ENCODE measurements around the gene SYCP1. TPM values are rescaled to one million over a fixed set of nuclear protein-coding genes. Genes with fewer than 3 reads are reported as not detected.

Gene SYCP1
- total RNA-seq, 1 experiment from 2014 or later: not detected

DNA sequence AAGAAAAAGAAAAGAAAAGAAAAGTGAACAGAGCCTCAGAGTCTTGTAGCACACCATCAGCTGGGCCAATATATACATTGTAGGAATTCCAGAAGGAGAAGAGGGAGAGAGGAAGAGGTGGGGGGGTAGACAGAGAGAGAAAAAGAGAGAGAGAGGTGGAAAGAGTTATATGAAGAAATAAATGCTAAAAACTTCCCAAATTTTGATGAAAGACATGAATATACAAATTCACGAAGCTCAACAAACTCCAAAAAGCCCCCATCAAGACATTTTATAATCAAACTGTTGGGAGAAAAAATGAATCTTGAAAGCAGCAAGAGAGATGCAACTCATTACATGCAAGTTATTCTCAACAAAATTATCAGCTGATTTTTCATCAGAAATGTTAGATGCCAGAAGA is 133.4 kb downstream of the SYCP1 start:
- Histone ChIP-seq H3K14ac (ENCODE audit: insufficient read depth, low read length) (no peak overlapping the region), H2AK5ac (ENCODE audit: insufficient read length, low read length) (no peak overlapping the region), H3K56ac (ENCODE audit: insufficient read length, low read depth, low read length) (no peak overlapping the region), H4K20me1 (ENCODE audit: control insufficient read depth, insufficient read depth, insufficient read length) (no peaks in the 10 kb centered on the region), H3K27ac (ENCODE audit: insufficient read length, low read depth, low read length) (no peak overlapping the region), H2BK20ac (ENCODE audit: low read depth, low read length, poor library complexity, severe bottlenecking) (no peak overlapping the region), H3K9ac (ENCODE audit: extremely low read depth, insufficient read length, low read length) (no peak overlapping the region), H3K18ac (ENCODE audit: insufficient read length, low read depth, low read length) (no peak overlapping the region), H4K5ac (ENCODE audit: insufficient read length, low read depth, low read length) (no peak overlapping the region), H3K23me2 (ENCODE audit: insufficient read length, low read depth, low read length, poor library complexity, severe bottlenecking) (no peaks in the 10 kb centered on the region), H3K4ac (ENCODE audit: low read depth, low read length) (no peak overlapping the region), H2BK15ac (ENCODE audit: low read depth, low read length) (no peak overlapping the region), H3K79me2 (ENCODE audit: insufficient read depth, low read length) (no peaks in the 10 kb centered on the region), H3K4me2 (ENCODE audit: insufficient read depth, insufficient read length, low read length) (no peak overlapping the region), H3K79me1 (ENCODE audit: insufficient read depth, low read depth, low read length, poor library complexity, severe bottlenecking) (no peaks in the 10 kb centered on the region), H3T11ph (ENCODE audit: low read length) (no peak overlapping the region), H2BK12ac (ENCODE audit: insufficient read length, low read depth, low read length) (no peak overlapping the region), H2BK5ac (ENCODE audit: insufficient read length, low read length) (no peak overlapping the region), H4K8ac (replicated peaks; ENCODE audit: insufficient read length, low read depth, low read length) (no peak overlapping the region), H2BK120ac (ENCODE audit: low read depth, low read length, poor library complexity, severe bottlenecking) (no peak overlapping the region), H3K23ac (ENCODE audit: insufficient read length, low read depth, low read length) (no peak overlapping the region), H3K27me3 (ENCODE audit: insufficient read depth, low read length) (no peaks in the 10 kb centered on the region), H2AFZ (ENCODE audit: low read length) (no peak overlapping the region), H3K4me1 (ENCODE audit: insufficient read depth, low read length) (no peaks in the 10 kb centered on the region), H3K9me3 (ENCODE audit: control insufficient read depth, low read depth, low read length) (no peaks in the 10 kb centered on the region), H4K91ac (ENCODE audit: insufficient read length, low read depth, low read length) (no peak overlapping the region)
- no peak for TF ChIP-seq CTCF (conservative IDR thresholded peaks at IDR 0.05)
- H3K36me3 Mint-ChIP-seq (ENCODE audit: insufficient read depth in 1 of 3, low read depth in 3 of 3): peaks cover 0 to 16% (median 0%) of the 10 kb centered on the region in 3 experiments; a peak in 2 of 7 replicates
- no CpG with 5 or more reads among the region's 1 CpG for WGBS (ENCODE audit: extremely low coverage, insufficient read length, low lambda C conversion rate)
- H3K27me3 Mint-ChIP-seq (ENCODE audit: low read depth): no peaks in the 10 kb centered on the region
- no peaks in the 10 kb centered on the region for H3K4me1 Mint-ChIP-seq
- H3K9me3 Mint-ChIP-seq: peaks cover 14 to 20% of the 10 kb centered on the region in 2 experiments; a peak in 4 of 5 replicates
- H3K4me3 Mint-ChIP-seq: no peak overlapping the region
- no peak overlapping the region for H3K27ac Mint-ChIP-seq
- no peak for DNase-seq

Data from H9 (cell line).